Left renal cortex interstitium (tissue), 4 donors: Measurements from ENCODE around the gene RPGRIP1. TPM values are rescaled to one million over a fixed set of nuclear protein-coding genes. Genes with fewer than 3 reads are reported as not detected.
A peak's percentile ranks its signal among the peaks of the same experiment; 100 is the strongest.
"Not testable (repeated sequence)": the region's sequence is repeated elsewhere in the genome, so short reads cannot be mapped to it uniquely, and the experiment has no call there.

Experiments used
- DNase-seq, 4 donors: peaks; one replicate each; pipeline ENCODE4 v3.0.0-alpha.2; 2013; ENCODE audit warnings: low read depth in 4 of 4, low spot score in 2 of 4, missing footprints in 1 of 4
- polyA plus RNA-seq, 4 donors: library from polyadenylated mRNA; unstranded; fragments of 120-200 nt; gene quantifications; one replicate each; pipeline ENCODE4 v1.2.1, GENCODE V29; 2013; ENCODE audit not compliant: insufficient read length in 4 of 4

Gene RPGRIP1
- polyA plus RNA-seq, 4 donors = 0.37 to 0.81 (median 0.61) TPM

DNA sequence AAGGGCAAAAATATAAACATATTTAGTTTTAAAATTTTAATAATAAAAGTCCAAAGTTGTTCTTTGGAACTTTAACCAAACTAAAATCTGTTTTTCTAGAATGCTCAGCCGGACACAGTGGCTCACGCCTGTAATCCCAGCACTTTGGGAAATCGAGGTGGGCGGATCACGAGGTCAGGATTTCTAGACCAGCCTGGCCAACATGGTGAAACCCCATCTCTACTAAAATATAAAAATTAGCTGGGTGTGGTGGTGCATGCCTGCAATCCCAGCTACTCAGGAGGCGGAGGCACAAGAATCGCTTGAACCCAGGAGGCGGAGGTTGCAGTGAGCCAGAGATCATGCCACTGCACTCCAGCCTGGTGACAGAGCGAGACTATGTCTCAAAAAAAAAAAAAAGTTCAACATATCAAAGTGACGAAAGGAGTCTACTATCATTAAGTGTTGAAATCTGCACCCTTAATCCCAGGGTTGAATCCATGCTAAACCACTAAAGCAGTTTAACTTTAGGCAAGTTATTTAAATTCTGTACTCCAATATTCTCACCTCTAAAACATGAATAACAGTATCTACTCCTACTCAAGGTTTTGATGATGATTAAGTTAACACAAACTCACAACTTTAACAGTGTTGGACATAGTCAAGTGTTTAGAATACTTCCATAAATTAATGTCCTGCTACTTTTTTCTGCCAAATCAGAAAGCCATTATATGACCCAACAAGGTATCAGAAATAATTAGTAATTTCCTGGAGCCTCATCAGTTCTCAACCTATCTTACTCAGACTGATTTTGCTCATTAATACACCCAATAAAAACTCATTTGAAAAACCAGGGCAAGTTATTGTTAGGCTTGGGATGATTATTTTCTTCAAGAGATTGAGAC lies 21.6 kb upstream of the RPGRIP1 start:
- DNase-seq = no peak

DNA sequence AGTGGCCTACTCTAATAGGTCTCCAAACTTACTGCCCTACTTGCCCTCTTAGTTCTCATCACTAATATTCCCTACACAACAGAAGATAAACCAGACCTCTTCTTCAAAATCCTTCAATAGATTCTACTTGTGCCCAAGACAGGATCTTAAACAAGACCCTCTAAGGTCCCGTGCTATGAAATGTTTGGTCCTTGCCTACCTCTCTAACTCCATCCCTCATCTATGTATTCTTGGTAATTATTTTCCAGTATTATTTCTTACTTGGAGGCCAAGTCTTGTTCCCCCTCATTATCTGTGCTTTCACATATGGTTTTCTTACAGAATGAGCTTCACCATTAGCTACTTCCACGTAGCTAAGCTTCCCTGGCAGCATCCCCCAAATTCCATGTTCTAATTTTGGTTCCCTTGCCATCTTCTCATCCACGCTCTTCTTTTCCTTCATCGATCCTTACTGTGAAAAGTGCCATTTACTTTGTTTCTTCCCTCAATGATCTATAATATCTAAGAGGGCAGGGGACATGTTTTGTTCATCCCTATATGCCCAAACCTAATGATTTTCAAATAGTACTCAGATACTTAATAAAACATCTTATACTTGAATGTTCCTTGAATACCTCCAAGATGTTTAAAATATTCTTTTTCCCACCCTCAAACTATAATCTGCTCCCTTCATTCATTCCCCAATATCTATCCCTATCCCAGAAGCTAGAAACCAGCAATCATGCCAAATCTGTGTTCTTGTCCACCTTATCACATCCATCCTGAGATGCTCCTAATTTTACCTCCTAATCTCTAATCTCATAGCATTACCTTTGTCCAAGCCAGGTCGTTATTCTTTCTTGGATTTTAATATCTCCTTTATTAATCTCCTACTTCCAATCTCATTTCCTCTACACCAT lies 20.7 kb upstream of the RPGRIP1 start:
- DNase-seq = no peak

DNA sequence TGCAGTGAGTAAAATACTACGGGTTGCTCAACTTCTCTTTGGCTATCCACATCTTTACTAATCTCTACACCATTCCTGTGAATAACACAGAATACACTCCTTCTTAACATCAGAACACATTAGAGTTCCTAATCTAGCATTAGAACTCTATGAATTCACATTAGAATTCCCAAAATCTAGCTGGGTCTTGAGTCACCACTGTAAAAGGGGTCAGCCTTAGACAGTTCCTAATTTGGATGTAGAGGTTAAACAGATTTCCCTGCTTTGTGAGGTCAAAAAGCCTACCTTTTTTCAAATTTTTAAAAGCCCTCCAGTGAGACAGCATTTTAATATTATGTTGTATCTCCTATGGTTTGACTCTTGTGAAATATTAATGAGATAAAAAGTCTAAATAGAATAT lies 18.1 kb upstream of the RPGRIP1 start:
- no peak for DNase-seq

DNA sequence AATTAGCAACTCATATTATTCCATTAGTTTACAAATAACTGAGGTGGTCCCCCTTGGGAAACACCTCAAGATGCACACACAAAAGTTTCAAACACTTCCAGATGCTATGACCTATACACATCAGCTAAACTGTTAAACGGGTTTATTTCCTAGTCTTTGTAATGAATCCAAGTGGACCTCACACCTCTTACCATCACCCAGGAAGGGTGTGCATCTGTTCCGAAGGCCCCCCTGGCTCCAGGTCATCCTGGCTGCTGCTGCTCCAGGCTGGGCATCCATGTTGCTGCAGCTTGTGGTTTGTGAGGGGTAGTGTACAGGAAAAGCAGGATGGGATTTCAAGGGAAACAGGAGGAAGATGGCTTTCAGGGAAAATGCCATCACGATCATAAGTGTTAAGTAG lies 17.5 kb upstream of the RPGRIP1 start:
- DNase-seq = no peak

DNA sequence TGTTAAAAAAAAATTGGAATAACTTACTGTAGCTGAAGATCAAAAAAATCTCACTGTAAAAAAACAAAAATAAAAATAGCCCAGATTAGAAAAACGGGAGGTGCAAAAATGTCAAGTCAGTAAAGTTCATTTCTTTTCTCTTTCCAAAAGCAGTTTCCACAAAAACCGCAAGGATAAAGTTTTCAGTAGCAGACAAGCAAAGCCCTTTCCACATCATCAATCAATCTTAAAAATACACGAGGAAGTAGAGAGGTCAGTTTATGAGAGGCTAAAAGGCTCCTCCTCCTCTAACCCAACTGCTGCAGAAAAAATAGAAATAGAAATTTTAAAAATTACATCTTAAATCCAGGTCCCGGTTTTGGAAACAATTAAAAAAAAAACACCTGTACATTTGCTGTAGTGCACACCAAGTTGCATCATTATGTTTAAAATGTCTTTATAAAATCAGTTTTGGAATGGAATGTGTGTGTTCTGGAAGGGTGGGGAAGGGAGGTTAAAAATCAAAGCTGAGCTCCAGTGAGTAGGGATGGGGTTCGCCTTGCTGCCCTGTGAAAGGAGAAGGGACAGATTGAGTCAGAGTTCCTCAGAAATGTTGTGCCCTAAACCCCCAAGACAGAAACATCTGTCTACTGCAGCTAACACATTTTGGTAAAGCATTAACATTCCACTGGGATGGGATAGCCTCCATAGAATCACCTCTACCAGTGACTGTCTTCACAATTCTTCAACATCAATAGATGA lies 16.4 kb upstream of the RPGRIP1 start:
- no peak for DNase-seq

DNA sequence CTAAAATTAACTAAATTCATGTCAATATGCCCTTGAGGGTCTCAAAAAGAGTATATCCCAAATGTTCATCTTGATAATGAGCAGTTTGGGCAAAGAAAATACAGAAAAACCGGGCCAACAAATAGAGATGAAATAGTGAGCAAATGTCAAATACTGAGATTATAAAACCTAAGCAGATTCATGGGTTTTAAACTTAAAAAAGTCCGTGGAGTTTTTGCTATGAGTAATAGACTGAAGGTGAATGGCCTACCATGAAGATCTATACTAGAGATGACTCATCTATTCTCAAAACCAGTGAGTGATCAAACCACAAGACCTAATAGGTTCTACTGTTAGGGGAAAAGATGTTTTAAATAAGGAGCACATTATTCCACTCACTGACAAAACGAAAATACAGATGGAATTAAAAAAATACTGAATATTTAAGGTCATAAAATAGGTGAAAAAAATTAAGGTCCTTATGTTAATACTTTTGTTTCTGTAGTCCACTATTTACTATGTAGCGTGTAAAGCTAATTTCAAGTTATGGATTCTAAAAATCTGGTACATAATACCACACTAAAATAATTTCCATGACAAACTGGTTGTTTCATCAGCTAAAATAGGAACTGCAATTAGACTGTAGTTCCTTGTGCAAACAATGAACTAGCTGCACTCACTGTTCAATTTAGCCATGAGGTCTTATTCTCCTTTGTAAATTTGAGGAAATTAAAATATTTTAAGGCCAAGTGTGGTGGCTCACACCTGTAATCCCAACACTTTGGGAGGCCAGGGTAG lies 15.7 kb upstream of the RPGRIP1 start:
- no peak for DNase-seq

DNA sequence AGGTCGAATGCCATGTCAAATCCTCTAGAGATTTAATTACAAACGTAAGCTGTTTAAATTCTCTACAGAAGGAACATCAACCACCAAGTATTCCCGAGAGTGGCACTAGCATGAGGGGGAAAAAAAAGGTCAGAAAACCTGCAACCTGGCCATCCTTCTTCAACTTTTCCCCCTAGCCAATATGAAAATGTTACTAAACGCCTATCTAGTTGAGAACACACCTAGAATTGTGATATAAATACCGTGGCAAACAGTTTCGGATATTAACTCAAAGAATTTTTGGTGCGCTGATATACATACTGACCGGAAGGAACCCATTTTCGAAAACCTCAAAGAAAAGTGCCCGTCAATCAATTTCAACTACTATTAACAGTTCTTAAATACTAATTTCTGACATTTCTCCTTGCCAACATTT lies 12.4 kb upstream of the RPGRIP1 start:
- no peak for DNase-seq

DNA sequence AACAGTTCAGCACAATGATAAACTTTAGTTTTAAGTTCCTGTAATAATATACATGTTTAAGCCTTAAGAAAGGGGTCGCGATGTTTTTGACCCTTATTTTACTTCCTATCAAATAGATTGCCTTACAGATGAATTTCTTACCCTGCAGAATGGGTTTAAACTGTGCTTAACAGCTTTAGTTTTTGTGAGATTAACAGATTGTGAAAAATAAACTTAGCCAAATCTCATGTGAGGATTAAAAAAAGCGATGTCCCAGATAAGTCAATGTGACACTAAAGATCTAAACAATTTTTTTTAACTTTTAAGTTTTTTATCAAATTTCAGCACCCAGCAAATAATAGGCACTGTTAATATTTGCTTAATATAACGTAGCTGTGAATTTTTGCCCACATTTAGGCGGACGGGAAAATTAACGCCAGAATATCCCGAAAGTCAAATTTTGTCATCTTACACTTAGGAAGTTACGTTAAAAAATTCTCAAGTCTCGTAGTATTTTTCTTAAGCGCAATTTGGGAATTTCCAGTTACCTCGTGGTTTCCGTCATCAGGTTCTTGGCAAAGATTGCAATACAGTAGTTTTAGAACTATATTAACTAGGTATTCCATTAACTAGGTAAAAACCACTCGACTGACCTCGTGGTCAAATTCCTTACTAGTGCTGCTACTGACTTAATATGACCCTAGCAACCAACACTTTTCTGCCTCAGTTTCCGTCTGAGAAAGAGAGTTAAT lies 11.8 kb upstream of the RPGRIP1 start:
- DNase-seq = peak in 1 of 4 donors; percentile 31

DNA sequence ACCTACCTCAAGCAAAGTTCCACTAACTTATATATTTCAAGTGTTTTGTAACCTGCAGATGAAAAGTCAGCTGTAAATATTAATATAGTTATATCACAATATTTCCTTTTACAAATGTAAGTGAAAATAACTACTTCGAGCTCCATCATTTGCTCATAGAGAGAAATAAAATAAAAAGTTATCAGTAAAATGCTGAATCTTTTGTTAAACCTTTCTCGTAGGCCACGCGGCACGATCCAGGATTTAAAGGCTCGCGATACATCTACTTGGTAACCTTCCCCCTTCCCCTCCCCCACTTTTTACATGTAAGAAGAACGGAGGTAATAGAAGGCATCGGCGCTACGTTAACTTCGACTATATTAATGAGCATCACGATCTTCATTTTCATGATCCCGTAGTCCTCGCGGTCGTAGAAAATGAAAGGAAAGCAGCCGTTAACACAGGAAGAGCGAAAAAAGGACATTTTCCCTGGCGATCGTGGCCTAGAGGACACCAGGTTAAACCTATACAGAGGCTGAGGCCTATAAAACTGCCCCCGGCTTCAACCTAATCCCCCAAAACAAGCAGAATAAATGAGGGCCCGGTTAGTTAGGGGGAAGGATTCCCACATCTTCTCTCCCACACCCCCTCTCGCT lies 11.1 kb upstream of the RPGRIP1 start:
- peak in 3 of 4 donors; percentile 47 to 77 (median 53) for DNase-seq

DNA sequence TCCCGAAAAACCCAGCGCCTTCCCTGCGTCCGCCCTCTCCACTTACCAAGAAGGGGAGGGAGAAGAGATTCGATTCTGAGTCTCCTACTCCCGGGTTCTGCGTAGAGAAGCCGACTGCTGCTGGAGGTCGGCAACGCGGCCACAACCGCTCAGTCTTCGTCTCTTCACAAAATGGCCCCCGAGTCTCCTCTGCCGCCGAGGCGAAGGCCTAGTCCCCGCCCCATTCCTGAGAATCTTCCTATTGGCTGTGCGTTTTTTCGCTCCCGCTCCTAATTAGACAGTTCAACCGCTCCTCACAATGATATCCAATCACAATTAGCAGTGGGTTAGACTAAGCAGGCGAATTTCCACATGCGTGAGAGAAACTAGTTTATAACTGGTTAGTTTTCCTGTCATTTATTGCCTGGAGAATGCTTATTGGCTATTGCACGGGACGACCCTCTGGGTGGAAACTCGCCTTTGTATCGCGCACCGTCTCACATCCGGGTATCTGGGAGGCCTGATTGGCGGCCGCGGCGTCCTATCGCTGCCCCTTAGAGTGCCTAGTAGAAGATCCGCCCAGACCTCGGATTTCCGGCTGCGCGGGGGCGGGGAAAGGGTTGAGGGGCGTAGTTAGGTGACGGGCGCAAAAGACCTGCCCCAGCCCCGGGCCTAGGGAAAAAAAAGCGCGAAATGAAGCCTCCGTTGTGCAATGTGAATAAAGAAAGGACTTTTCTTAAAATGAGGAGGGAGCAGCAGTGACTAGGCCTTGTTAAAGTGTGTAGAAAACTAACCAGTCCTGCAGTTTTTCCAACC lies 10.4 kb upstream of the RPGRIP1 start, which contains the start of gene HNRNPC:
TSS of gene HNRNPC (minus strand) at position 191 of the 795 bp plus-strand sequence. CDS start 35,249 bp downstream, outside the sequence.
- DNase-seq = peak; percentile 100

DNA sequence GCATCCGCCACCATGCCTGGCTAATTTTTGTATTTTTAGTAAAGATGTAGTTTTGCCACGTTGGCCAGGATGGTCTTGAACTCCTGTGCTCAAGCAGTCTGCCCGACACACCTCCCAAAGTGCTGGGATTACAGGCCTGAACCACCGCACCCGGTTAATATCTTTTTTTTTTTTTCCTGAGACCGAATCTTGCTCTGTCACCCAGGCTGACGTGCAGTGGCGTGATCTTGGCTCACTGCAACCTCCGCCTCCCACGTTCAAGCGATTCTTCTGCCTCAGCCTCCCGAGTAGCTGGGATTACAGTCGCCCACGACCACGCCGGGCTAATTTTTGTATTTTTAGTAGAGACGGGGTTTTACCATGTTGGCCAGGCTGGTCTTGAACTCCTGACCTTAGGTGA lies 7.2 kb upstream of the RPGRIP1 start:
- not testable (repeated sequence) for DNase-seq

DNA sequence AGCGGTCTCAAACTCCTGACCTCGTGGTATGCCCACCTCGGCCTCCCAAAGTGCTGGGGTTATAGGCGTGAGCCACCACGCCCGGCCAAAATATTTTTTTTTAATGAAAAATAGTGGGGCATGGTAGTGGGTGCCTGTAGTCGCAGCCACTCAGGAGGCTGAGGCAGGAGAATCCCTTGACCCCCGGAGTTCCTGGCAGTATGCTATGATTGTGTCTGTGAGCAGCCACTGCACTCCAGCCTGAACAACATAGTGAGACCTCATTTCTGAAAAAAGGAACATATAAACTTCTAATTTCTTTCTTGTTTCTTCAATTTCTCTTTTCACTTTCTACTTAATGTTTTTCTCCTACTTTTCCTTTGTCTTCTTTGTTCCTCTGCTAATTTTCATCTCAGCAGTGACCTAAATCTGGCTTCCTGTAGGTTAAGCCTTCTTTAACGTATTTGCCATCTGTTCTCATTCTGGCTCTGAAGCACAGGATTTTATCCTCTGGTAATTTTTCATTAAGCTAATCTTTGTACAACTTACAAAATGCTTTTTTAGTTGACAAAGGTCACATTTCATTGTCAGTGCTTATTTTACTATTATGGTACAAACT lies 4.5 kb upstream of the RPGRIP1 start:
- no peak for DNase-seq

DNA sequence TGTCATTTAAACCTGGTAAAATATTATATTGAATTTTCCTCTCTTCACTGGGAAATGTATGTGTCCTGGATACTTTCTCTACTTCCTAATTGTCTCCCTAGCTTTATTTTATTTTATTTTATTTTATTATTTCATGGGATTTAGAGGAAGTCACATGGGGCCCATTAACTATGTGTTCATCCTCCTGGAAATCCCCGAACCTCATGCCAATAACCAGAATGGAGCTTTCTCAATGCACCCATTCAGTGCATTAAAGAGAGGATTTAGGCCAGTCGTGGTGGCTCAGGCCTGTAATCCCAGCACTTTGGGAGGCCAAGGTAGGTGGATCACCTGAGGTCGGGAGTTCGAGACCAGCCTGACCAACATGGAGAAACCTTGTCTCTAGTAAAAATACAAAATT lies 1.3 kb upstream of the RPGRIP1 start:
- DNase-seq = no peak

DNA sequence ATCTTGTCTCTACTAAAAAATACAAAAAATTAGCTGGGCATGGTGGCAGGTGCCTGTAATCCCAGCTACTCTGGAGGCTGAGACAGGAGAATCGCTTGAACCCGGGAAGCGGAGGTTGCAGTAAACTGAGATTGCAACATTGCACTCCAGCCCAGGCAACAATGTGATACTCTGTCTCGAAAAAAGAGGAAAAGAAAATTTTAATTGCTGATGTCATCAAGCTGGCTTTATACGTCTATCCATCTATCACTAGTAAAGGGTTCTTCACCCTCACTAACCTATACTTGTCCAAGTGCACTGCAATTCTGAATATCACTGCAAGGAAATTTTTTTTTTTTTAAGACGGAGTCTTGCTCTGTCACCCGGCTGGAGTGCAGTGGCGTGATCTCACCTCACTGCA lies 2.0 kb downstream of the RPGRIP1 start:
- DNase-seq = not testable (repeated sequence)

DNA sequence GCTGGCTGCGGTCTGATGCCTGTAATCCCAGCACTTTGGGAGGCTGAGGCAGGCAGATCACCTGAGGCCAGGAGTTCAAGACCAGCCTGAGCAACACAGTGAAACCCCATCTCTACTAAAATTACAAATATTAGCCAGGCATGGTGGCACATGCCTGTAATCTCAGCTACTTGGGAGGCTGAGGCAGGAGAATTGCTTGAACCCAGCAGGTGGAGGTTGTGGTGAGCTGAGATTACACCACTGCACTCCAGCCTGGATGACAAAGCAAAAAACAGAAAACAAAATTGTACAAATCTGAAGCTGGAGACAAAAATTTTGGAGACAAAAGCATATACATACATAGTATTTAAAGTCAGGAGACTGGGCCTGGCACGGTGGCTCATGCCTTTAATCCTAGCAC lies 6.6 kb downstream of the RPGRIP1 start:
- DNase-seq = not testable (repeated sequence)

DNA sequence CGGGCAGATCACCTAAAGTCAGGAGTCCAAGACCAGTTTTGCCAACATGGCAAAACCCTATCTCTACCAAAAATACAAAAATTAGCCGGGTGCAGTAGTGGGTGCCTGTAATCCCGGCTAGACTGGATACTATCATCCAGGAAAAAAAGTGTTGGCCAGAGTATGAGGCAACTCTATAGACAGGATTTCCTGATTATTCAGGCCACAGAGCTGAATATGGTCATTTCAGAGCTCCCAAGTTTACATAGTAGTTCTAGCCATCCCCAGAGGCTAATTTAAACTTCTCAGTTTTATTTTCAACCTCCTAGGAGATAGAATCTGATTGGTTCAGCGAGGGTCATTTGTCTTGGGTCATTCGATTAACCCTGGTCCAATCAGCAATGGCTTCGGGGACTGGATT lies 7.3 kb downstream of the RPGRIP1 start:
- DNase-seq = no peak

DNA sequence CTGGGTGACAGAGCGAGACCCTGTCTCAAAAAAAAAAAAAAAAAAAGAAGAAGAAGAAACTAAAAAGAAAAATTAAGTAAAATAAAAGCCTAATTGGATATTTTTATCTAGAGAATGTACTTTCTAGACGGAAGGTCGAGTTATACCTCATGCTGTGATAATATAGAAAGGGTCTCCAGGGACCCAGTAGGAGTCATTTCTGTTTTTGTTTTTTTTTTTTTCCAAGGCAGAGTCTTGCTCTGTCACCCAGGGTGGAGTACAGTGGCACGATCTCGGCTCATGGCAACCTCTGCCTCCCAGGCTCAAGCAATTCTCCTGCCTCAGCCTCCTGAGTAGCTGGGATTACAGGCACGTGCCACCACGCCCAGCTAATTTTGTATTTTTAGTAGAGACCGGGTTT lies 14.1 kb downstream of the RPGRIP1 start:
- DNase-seq = not testable (repeated sequence)

DNA sequence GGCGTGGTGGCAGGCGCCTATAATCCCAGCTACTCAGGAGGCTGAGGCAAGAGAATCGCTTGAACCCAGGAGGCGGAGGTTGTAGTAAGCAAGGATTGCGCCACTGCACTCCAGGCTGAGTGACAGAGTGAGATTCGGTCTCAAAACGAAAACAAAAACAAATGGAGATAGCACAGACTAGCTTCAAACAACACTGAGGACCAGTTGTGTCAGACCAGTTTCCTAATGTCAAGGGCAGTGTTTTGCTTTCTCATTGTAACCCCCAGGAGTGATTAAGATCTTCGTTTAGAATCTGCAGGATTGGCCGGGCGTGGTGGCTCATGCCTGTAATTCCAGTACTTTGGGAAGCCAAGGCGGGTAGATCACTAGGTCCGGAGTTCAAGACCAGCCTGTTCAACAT lies 18.5 kb downstream of the RPGRIP1 start:
- DNase-seq = no peak
